HL-60 (cell line): ENCODE measurements around the gene EID3.

ENCODE experiments used
- DNase-seq, 2 experiments: peaks; one replicate each; pipeline ENCODE4 v3.0.0-alpha.2; 2010 to 2020; ENCODE audit warnings: low read depth in 1 of 2, low spot score in 1 of 2
- H3K27ac ChIP-seq: fragments of 250-450 bp; sonication (Bioruptor Pico); replicated peaks from 2 replicates; pipeline ENCODE4 v1.5.1; 2020; ENCODE audit warnings: mild to moderate bottlenecking, moderate library complexity
- H3K27me3 ChIP-seq: fragments of 250-450 bp; sonication (Bioruptor Pico); 2 replicates; pipeline ENCODE4 v1.5.1; 2021; ENCODE audit warnings: mild to moderate bottlenecking, moderate library complexity; ENCODE audit not compliant: insufficient read depth, poor library complexity, severe bottlenecking
- H3K4me3 ChIP-seq: replicated peaks from 2 replicates; pipeline ENCODE4 v1.5.1; 2011; ENCODE audit warnings: mild to moderate bottlenecking, control low read depth, low read length; ENCODE audit not compliant: insufficient read depth
- CTCF ChIP-seq: IDR thresholded peaks from one replicate; pipeline ENCODE4 v1.5.1; 2011; ENCODE audit warnings: low read length, control low read depth, inconsistent platforms; ENCODE audit not compliant: insufficient read depth
- GABPA ChIP-seq: IDR thresholded peaks from 2 replicates; pipeline ENCODE4 v1.6.1; 2012; ENCODE audit warnings: low read depth
- POLR2AphosphoS5 ChIP-seq: IDR thresholded peaks from 2 replicates; pipeline ENCODE4 v1.6.1; 2012; ENCODE audit warnings: low read depth
- REST ChIP-seq: IDR thresholded peaks from 2 replicates; pipeline ENCODE4 v1.6.1; 2012; ENCODE audit warnings: low read depth; ENCODE audit not compliant: insufficient replicate concordance
- SPI1 ChIP-seq: IDR thresholded peaks from 2 replicates; pipeline ENCODE4 v1.6.1; 2012; ENCODE audit warnings: low read depth, mild to moderate bottlenecking, borderline replicate concordance

Gene EID3

GRCh38 chr12:104294927-104295668 is 8.4 kb upstream of the EID3 start:
- Histone ChIP-seq H3K27me3 (no peaks in the 10 kb centered on the region), H3K4me3 (no peak overlapping the region), H3K27ac (no peak overlapping the region)
- no peak for DNase-seq
- TF ChIP-seq SPI1 (no peak; the same call in 1 of the 2 replicates), POLR2AphosphoS5 (no peak), REST (no peak), CTCF (no peak), GABPA (no peak)

DNA sequence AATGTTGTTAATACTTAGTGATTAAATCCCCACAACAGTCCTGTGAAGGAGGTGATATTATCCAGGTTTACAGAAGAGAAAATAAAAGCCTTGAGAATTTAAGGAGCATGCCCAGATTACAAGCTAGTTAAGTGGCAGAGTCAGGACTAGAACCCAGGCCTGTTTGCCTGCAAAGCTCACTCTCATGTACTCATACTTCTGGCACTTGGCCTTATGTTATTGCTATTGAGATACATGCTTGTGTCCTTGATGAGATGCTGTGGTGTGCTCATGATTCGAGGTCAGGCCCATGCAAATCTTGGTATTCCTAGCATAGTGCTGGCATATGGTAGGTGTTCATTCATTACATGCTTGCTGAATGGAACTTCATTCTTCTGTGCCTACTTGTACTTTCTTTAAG is 7.6 kb upstream of the EID3 start:
- no peak for TF ChIP-seq POLR2AphosphoS5
- no peak for TF ChIP-seq SPI1
- no peak for TF ChIP-seq REST
- TF ChIP-seq GABPA, result no peak
- TF ChIP-seq CTCF, result no peak
- DNase-seq, result no peak
- H3K27ac ChIP-seq, result no peak overlapping the region
- H3K4me3 ChIP-seq, result no peak overlapping the region
- no peaks in the 10 kb centered on the region for H3K27me3 ChIP-seq

DNA sequence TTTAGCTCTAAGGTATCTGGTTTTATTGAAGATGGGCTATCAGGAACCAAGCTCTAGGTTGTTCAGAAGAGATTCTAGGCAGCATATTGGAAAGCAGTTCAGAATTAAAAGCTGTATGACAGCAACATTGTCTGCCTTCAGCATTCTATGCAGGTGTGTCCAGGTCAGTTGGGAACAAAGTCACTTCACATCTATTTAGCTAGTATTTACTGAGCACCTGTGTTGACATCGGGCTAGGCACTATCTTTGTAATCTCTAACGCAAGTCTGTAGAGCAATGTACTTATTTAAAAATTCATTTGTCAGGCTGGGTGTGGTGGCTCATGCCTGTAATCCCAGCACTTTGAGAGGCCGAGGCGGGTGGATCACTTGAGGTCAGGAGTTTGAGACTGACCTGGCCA is 6.8 kb upstream of the EID3 start:
- Histone ChIP-seq H3K27me3 (no peaks in the 10 kb centered on the region), H3K4me3 (no peak overlapping the region), H3K27ac (no peak overlapping the region)
- TF ChIP-seq CTCF (no peak), GABPA (no peak), POLR2AphosphoS5 (no peak), REST (no peak), SPI1 (no peak)
- no peak for DNase-seq
